OCI-LY1 (cell line): ENCODE measurements around the gene REEP6.

Source experiments
- H2AFZ ChIP-seq: fragments of 200-600 bp; sonication (generic), shearing (Covaris generic); 2 replicates; pipeline ENCODE4 v1.6.0; 2014; ENCODE audit warnings: antibody characterized with exemption, mild to moderate bottlenecking, low read length
- H3F3A ChIP-seq: fragments of 200-600 bp; sonication (generic), shearing (Covaris generic); 2 replicates; pipeline ENCODE4 v1.6.0; 2014; ENCODE audit warnings: mild to moderate bottlenecking, antibody characterized with exemption, low read length, moderate library complexity; ENCODE audit not compliant: insufficient read depth
- H3K27ac ChIP-seq: fragments of 200-600 bp; sonication (generic); 2 replicates; pipeline ENCODE4 v1.5.1; 2014; ENCODE audit warnings: low read length, mixed run types, mild to moderate bottlenecking, low read depth; ENCODE audit not compliant: poor library complexity, severe bottlenecking
- H3K27me3 ChIP-seq: fragments of 200-600 bp; sonication (generic); 2 replicates; pipeline ENCODE4 v1.6.0; 2014; ENCODE audit warnings: antibody characterized with exemption, mild to moderate bottlenecking, low read length, moderate library complexity; ENCODE audit not compliant: insufficient read depth
- H3K36me3 ChIP-seq: fragments of 200-600 bp; sonication (generic); 2 replicates; pipeline ENCODE4 v1.6.1; 2014; ENCODE audit warnings: mild to moderate bottlenecking, antibody characterized with exemption, low read length, moderate library complexity, mixed read lengths; ENCODE audit not compliant: insufficient read depth
- H3K4me1 ChIP-seq: fragments of 200-600 bp; sonication (generic); 2 replicates; pipeline ENCODE4 v1.5.1; 2014; ENCODE audit warnings: mild to moderate bottlenecking, low read length, moderate library complexity; ENCODE audit not compliant: insufficient read depth, severe bottlenecking
- H3K4me2 ChIP-seq: fragments of 200-600 bp; sonication (generic), shearing (Covaris generic); 2 replicates; pipeline ENCODE4 v1.6.1; 2014; ENCODE audit warnings: low read length
- H3K4me3 ChIP-seq: fragments of 200-600 bp; sonication (generic); 2 replicates; pipeline ENCODE4 v1.5.1; 2014; ENCODE audit warnings: low read length, low read depth, mild to moderate bottlenecking, mixed read lengths; ENCODE audit not compliant: poor library complexity, severe bottlenecking
- H3K79me2 ChIP-seq: fragments of 200-600 bp; shearing (Covaris generic); 2 replicates; pipeline ENCODE4 v1.6.1; 2016; ENCODE audit warnings: mixed run types, low read length, mixed read lengths; ENCODE audit not compliant: insufficient read depth
- H3K9ac ChIP-seq: fragments of 200-600 bp; sonication (generic), shearing (Covaris generic); 2 replicates; pipeline ENCODE4 v1.6.1; 2014; ENCODE audit warnings: mild to moderate bottlenecking, low read length, mixed read lengths
- H3K9me2 ChIP-seq: fragments of 200-600 bp; sonication (generic), shearing (Covaris generic); 2 replicates; pipeline ENCODE4 v1.6.1; 2014; ENCODE audit warnings: low read depth, mild to moderate bottlenecking, low read length, mixed read lengths
- H3K9me3 ChIP-seq: fragments of 200-600 bp; shearing (Covaris generic); 2 replicates; pipeline ENCODE4 v1.6.1; 2014; ENCODE audit warnings: low read length, mixed read lengths
- H4K20me1 ChIP-seq: fragments of 200-600 bp; sonication (generic), shearing (Covaris generic); 2 replicates; pipeline ENCODE4 v1.6.0; 2016; ENCODE audit warnings: mild to moderate bottlenecking, low read length; ENCODE audit not compliant: insufficient read depth
- CTCF ChIP-seq: fragments of 200-600 bp; sonication (generic), shearing (Covaris generic); IDR thresholded peaks from 2 replicates; pipeline ENCODE4 v1.5.1; 2017; ENCODE audit warnings: mild to moderate bottlenecking, antibody characterized with exemption, low read length, moderate library complexity, mixed read lengths
- EZH2 ChIP-seq: fragments of 200-600 bp; sonication (generic), shearing (Covaris generic); IDR thresholded peaks from 2 replicates; pipeline ENCODE4 v1.8.0; 2017; ENCODE audit warnings: borderline replicate concordance, mixed run types, mild to moderate bottlenecking, antibody characterized with exemption, low read length, moderate library complexity, mixed read lengths

Gene REEP6

GRCh38 chr19:1491114-1491848 lies at the start of gene REEP6:
Gene REEP6, plus strand, starts transcription at chr19:1491181. Its CDS starts 89 bp downstream, at chr19:1491270.
- peaks cover 13% of the 10 kb centered on the region for H3K4me1 ChIP-seq
- peak within 1 kb of the TSS; percentile 80 for H3K4me2 ChIP-seq

GRCh38 chr19:1441677-1442438 lies 49.1 kb upstream of the REEP6 start:
- no peaks in the 10 kb centered on the region for H3K9me3 ChIP-seq
- H4K20me1 ChIP-seq: no peaks in the 10 kb centered on the region
- H3K27ac ChIP-seq: no peak overlapping the region
- peaks cover 40% of the 10 kb centered on the region for H3K36me3 ChIP-seq
- no peak overlapping the region for H3K4me2 ChIP-seq
- no peak overlapping the region for H3K4me3 ChIP-seq
- 0 out of 2 replicates have a peak, but pooled peaks cover 8% of the 10 kb centered on the region for H3F3A ChIP-seq
- H3K9me2 ChIP-seq: no peaks in the 10 kb centered on the region
- H2AFZ ChIP-seq: no peak overlapping the region
- H3K79me2 ChIP-seq: peaks cover 14% of the 10 kb centered on the region
- H3K27me3 ChIP-seq: no peaks in the 10 kb centered on the region; the same call in 1 of the 2 replicates
- TF ChIP-seq EZH2 (no peak), CTCF (no peak)
- H3K9ac ChIP-seq: no peak overlapping the region
- H3K4me1 ChIP-seq: peaks cover 52% of the 10 kb centered on the region

More at GRCh38 chr19:1491114-1491848, at the start of gene REEP6:
- Histone ChIP-seq H3F3A (no peaks in the 10 kb centered on the region), H3K9ac (peak within 1 kb of the TSS; percentile 67), H4K20me1 (no peaks in the 10 kb centered on the region), H3K9me3 (no peaks in the 10 kb centered on the region), H3K36me3 (no peaks in the 10 kb centered on the region), H2AFZ (no peak within 1 kb of the TSS), H3K27ac (no peak within 1 kb of the TSS), H3K9me2 (no peaks in the 10 kb centered on the region), H3K4me3 (peak within 1 kb of the TSS; percentile 66), H3K27me3 (no peaks in the 10 kb centered on the region; the same call in 1 of the 2 replicates), H3K79me2 (no peaks in the 10 kb centered on the region)
- TF ChIP-seq EZH2 (no peak), CTCF (no peak)

- no peaks in the 10 kb centered on the region for H4K20me1 ChIP-seq
- no peaks in the 10 kb centered on the region for H3K79me2 ChIP-seq
- H3K9me2 ChIP-seq: no peaks in the 10 kb centered on the region
- no peak for TF ChIP-seq EZH2
- peak; percentile 85 for TF ChIP-seq CTCF
- no peak overlapping the region for H2AFZ ChIP-seq
- peak overlapping the region; percentile 59 for H3K4me3 ChIP-seq
- H3K4me2 ChIP-seq: peak overlapping the region; percentile 72
- no peaks in the 10 kb centered on the region for H3K9me3 ChIP-seq
- peaks cover 43% of the 10 kb centered on the region for H3K4me1 ChIP-seq
- H3K36me3 ChIP-seq: peaks cover 26% of the 10 kb centered on the region
- peak overlapping the region; percentile 58 for H3K9ac ChIP-seq
- 0 out of 2 replicates have a peak, but pooled peaks cover 8% of the 10 kb centered on the region for H3F3A ChIP-seq
- H3K27ac ChIP-seq: peak overlapping the region; percentile 65
- H3K27me3 ChIP-seq: peaks cover 5% of the 10 kb centered on the region; the same call in 1 of the 2 replicates
These were observed 45.6 kb upstream of the REEP6 start for GRCh38 chr19:1445185-1445931.
